ENCODE data around the gene TAS2R1. TPM values are rescaled to one million over a fixed set of nuclear protein-coding genes. Genes with fewer than 3 reads are reported as not detected.

Gene TAS2R1
- total RNA-seq, 4 donors from 2014 or later, result not detected

DNA sequence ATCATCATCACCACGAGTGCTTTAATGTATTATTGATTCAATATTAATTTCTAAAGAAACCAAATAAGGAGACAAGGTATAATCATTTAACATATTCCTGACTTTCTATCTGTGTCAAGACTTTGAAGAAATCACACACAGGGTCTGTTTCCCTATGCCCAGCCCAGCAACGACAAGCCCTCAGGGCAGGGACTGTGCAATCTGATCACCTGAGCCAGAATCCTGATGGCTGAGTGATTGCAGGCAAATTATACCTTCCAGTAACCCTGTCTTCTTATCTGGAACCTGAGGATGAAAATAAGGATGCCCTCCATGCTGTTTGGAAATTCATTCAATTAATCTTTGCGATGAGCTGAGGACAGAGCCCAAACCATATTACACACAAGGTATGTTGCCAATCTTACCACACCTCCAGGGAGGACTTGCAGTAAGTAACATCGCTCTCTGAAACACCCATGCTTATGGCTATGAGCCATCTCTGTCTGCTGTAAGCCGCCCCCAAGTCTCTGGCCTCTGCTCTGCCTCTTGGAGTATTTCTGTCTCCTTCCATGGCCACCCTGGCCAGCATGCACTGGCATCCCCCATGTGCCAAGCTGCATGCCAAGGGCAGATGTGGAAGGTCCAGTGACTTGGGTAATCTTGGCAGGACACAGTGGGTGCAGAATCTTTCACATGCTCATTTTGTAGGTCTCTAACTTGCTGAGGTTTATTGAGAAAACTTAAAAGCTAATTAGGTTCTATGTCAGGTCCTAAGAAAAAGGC, 10.6 kb downstream of the TAS2R1 start:
- Histone ChIP-seq H3K4me3 (no peak overlapping the region), H3K4me1 (no peaks in the 10 kb centered on the region), H3K27me3 (no peaks in the 10 kb centered on the region), H3K9me3 (no peaks in the 10 kb centered on the region), H3K27ac (no peak overlapping the region), H3K36me3 (no peaks in the 10 kb centered on the region)
- TF ChIP-seq POLR2A (IDR thresholded peaks at IDR 0.05) (no peak), EP300 (IDR thresholded peaks at IDR 0.05) (no peak), POLR2AphosphoS5 (IDR thresholded peaks at IDR 0.05) (no peak)
- TF ChIP-seq, protein P1, sequence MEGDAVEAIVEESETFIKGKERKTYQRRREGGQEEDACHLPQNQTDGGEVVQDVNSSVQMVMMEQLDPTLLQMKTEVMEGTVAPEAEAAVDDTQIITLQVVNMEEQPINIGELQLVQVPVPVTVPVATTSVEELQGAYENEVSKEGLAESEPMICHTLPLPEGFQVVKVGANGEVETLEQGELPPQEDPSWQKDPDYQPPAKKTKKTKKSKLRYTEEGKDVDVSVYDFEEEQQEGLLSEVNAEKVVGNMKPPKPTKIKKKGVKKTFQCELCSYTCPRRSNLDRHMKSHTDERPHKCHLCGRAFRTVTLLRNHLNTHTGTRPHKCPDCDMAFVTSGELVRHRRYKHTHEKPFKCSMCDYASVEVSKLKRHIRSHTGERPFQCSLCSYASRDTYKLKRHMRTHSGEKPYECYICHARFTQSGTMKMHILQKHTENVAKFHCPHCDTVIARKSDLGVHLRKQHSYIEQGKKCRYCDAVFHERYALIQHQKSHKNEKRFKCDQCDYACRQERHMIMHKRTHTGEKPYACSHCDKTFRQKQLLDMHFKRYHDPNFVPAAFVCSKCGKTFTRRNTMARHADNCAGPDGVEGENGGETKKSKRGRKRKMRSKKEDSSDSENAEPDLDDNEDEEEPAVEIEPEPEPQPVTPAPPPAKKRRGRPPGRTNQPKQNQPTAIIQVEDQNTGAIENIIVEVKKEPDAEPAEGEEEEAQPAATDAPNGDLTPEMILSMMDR (IDR thresholded peaks at IDR 0.05), result no peak
- 65% methylated on average over 5 of the region's 5 CpGs for WGBS
- no peak for DNase-seq (ENCODE audit: low spot score in 2 of 2)

DNA sequence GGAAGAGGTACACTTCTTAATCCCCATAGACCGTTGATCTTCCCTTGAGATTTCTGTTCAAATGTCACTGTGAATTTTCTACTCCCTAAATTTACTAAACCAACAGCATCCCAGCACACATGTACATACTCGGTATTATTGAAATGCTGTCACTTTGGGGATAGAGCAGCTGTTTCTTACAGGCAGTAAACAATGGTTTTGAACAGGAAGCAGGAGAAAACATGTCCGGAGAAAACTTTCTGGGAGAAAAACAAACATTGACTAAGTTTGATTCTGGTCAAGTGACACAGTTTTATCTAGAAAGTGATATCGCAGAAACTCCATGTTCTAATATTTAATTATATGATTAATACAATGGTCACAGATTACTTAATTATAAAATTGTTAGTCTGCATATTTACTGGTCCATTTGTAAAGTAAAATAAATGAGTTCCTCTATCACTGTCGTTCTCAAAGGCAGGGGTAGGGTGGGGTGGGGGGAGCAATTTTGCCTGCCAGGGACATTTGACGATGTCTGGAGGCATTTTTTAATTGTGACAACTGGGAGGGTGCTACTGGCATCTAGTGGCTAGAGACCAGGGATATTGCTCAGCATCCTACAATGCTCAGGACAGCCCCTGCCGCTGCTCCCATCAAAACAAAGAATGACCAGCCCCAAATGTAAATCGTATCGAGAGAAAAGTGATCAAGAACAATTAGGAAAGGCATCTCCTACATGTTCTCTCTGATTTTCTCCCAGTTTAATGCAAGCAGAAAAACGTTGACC, 12.2 kb downstream of the TAS2R1 start:
- Histone ChIP-seq H3K4me1 (no peaks in the 10 kb centered on the region), H3K27ac (no peak overlapping the region), H3K27me3 (no peaks in the 10 kb centered on the region), H3K36me3 (no peaks in the 10 kb centered on the region), H3K9me3 (no peaks in the 10 kb centered on the region), H3K4me3 (no peak overlapping the region)
- 50% methylated on average over 10 of the region's 10 CpGs for WGBS
- TF ChIP-seq, protein P1 (IDR thresholded peaks at IDR 0.05), result no peak
- TF ChIP-seq EP300 (IDR thresholded peaks at IDR 0.05) (no peak), POLR2A (IDR thresholded peaks at IDR 0.05) (no peak), POLR2AphosphoS5 (IDR thresholded peaks at IDR 0.05) (no peak)
- no peak for DNase-seq (ENCODE audit: low spot score in 2 of 2)

DNA sequence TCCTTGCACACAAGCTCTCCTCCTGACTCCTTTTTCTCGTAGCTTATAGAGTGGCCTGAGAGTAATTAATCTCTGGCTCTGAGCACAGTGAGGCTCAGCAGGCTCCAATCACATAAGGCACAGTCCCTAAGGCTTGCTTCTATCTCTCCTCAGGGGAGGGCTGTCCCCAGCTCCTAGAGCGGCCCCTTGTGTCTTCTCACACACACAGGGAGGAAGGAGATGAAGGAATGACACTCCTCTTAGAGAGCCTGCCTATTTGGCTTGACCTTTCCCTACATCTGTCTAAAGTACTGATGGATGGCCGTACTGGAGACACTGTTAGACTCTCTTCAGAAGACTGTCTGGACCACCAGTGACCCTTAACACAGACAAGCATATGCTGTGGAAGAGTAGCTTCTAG, 12.9 kb downstream of the TAS2R1 start:
- no peak for TF ChIP-seq POLR2A (IDR thresholded peaks at IDR 0.05)
- TF ChIP-seq EP300 (IDR thresholded peaks at IDR 0.05), result no peak
- TF ChIP-seq, protein P1 (IDR thresholded peaks at IDR 0.05), result no peak
- TF ChIP-seq POLR2AphosphoS5 (IDR thresholded peaks at IDR 0.05), result no peak
- H3K27ac ChIP-seq, result no peak overlapping the region
- 39% methylated on average over 3 of the region's 3 CpGs for WGBS

DNA sequence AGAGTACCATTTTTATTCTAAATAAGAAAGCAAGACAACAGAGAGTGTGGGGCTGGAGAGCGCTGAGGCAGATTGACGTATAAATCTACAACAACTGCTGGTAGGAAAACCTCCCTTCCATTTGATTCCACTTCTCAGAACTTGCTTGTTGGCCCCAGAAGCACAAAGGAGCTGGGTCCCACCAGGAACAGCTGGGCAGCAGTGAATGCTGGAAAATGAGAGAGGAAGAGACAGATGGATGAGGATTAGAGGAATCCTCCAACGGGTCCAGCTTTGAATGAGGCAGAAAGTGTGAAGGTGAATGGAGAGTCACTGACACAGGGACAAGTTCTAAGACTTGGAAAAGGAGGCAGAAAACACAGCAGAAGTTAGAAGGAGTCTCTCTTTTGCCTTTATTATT, 14.8 kb downstream of the TAS2R1 start:
- no peaks in the 10 kb centered on the region for H3K9me3 ChIP-seq
- H3K27ac ChIP-seq, result no peak overlapping the region
- no peaks in the 10 kb centered on the region for H3K27me3 ChIP-seq
- WGBS, result 91% methylated on average over 3 of the region's 3 CpGs
- no peaks in the 10 kb centered on the region for H3K36me3 ChIP-seq
- H3K4me3 ChIP-seq, result no peak overlapping the region
- DNase-seq (ENCODE audit: low spot score in 2 of 2), result no peak
- TF ChIP-seq EP300 (IDR thresholded peaks at IDR 0.05), result no peak
- no peak for TF ChIP-seq POLR2A (IDR thresholded peaks at IDR 0.05)
- no peaks in the 10 kb centered on the region for H3K4me1 ChIP-seq

More for the DNA sequence above, 12.9 kb downstream of the TAS2R1 start:
- H3K9me3 ChIP-seq, result no peaks in the 10 kb centered on the region
- no peak for DNase-seq (ENCODE audit: low spot score in 2 of 2)
- no peaks in the 10 kb centered on the region for H3K27me3 ChIP-seq
- no peak overlapping the region for H3K4me3 ChIP-seq
- H3K36me3 ChIP-seq, result no peaks in the 10 kb centered on the region
- no peaks in the 10 kb centered on the region for H3K4me1 ChIP-seq

DNA sequence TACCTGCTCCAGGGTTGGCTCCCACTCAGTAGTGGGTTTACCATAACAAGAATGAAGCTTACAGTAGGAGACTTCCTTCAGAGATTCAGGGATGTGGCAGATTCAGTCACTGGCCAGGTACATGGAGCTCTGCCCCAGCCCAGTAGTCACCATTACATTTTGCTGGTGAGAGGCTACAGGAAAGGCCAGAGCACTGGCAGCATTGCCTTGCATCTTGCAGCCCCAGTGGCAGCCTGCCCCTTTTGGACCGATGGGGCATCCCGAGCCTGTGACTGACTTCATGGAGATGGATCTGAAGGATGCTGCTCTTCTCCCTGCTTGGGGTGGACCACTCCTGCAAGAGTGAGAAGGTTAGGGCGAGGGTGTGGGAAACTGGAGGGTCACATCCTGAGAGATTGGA, 16.8 kb downstream of the TAS2R1 start:
- Histone ChIP-seq H3K27ac (no peak overlapping the region), H3K4me1 (no peaks in the 10 kb centered on the region), H3K4me3 (no peak overlapping the region), H3K36me3 (no peaks in the 10 kb centered on the region), H3K27me3 (no peaks in the 10 kb centered on the region), H3K9me3 (no peaks in the 10 kb centered on the region)
- TF ChIP-seq, protein P1 (IDR thresholded peaks at IDR 0.05), result no peak
- TF ChIP-seq POLR2AphosphoS5 (IDR thresholded peaks at IDR 0.05) (no peak), POLR2A (IDR thresholded peaks at IDR 0.05) (no peak), EP300 (IDR thresholded peaks at IDR 0.05) (no peak)
- DNase-seq (ENCODE audit: low spot score in 2 of 2), result no peak
- 96% methylated on average over 3 of the region's 3 CpGs for WGBS

Data from suprapubic skin (tissue), 4 donors.